Measurements from ENCODE around the gene GAL.

The GAL gene

GRCh38 chr11:68709062-68709461, 24.7 kb downstream of the GAL start:
- DNase-seq (ENCODE audit: low spot score), result no peak

GRCh38 chr11:68710409-68710808, 26.1 kb downstream of the GAL start:
- no peak for DNase-seq (ENCODE audit: low spot score)

- DNase-seq (ENCODE audit: low spot score), result no peak
Measured at GRCh38 chr11:68711114-68711513, 26.8 kb downstream of the GAL start.

- DNase-seq (ENCODE audit: low spot score), result no peak
Measured at GRCh38 chr11:68714060-68714856, 29.9 kb downstream of the GAL start.

- no peak for DNase-seq (ENCODE audit: low spot score)
Measured at GRCh38 chr11:68715456-68716122, 31.2 kb downstream of the GAL start.

GRCh38 chr11:68721075-68721474, 36.7 kb downstream of the GAL start:
- no peak for DNase-seq (ENCODE audit: low spot score)

GRCh38 chr11:68722143-68722542, 37.8 kb downstream of the GAL start:
- DNase-seq (ENCODE audit: low spot score), result no peak

- no peak for DNase-seq (ENCODE audit: low spot score)
Measured at GRCh38 chr11:68724293-68724692, 39.9 kb downstream of the GAL start.

GRCh38 chr11:68727783-68728182, 43.4 kb downstream of the GAL start:
- DNase-seq (ENCODE audit: low spot score), result no peak

- no peak for DNase-seq (ENCODE audit: low spot score)
Measured at GRCh38 chr11:68734111-68734510, 49.8 kb downstream of the GAL start.

- no peak for DNase-seq (ENCODE audit: low spot score)
Measured at GRCh38 chr11:68735125-68735524, 50.8 kb downstream of the GAL start.

- DNase-seq (ENCODE audit: low spot score), result no peak
Measured at GRCh38 chr11:68735646-68736045, 51.3 kb downstream of the GAL start.

All from kidney capillary endothelial cell (primary cell).